Activated CD8-positive, alpha-beta memory T cell treated with anti-CD3 and anti-CD28 coated beads, Interleukin-2, amount 10 ng/mL, durations not matched to agents 7 days and 5 days (primary cell): ENCODE data around the gene ATG101. TPM values are rescaled to one million over a fixed set of nuclear protein-coding genes. Genes with fewer than 3 reads are reported as not detected.

Experiments used
- ATAC-seq: fragments of 150-1000 bp; cut with Tn5 transposase; one replicate; pipeline ENCODE4 v1.10.0; 2021; ENCODE audit warnings: moderate library complexity
- CTCF ChIA-PET: fragments of 350-600 bp; sonication (Branson Sonifier 250); formaldehyde crosslinking; loops from one replicate; lab custom pipeline; 2021; ENCODE audit warnings: antibody characterized with exemption; lab: Charles Lee
- DNase-seq: peaks from one replicate; pipeline ENCODE4 v3.0.0-alpha.2; 2020
- H3K27ac Mint-ChIP-seq: one replicate; pipeline ENCODE4 v1.8.0; 2021; ENCODE audit warnings: mild to moderate bottlenecking, mixed read lengths
- H3K27me3 Mint-ChIP-seq: one replicate; pipeline ENCODE4 v1.8.0; 2021; ENCODE audit warnings: mixed read lengths
- H3K36me3 Mint-ChIP-seq: one replicate; pipeline ENCODE4 v1.8.0; 2021; ENCODE audit warnings: mild to moderate bottlenecking, mixed read lengths
- H3K4me1 Mint-ChIP-seq: one replicate; pipeline ENCODE4 v1.8.0; 2021; ENCODE audit warnings: mixed read lengths
- H3K4me3 Mint-ChIP-seq: one replicate; pipeline ENCODE4 v1.8.0; 2021; ENCODE audit warnings: mild to moderate bottlenecking, moderate library complexity, mixed read lengths
- H3K9me3 Mint-ChIP-seq: one replicate; pipeline ENCODE4 v1.8.0; 2022; ENCODE audit warnings: low read depth, mixed read lengths
- total RNA-seq, 2 experiments: library from RNA; stranded (reverse); gene quantifications; one replicate each; pipeline ENCODE4 v1.2.3, GENCODE V29; 2021

Gene ATG101
- total RNA-seq, 2 experiments from 2014 or later, result 33.3 to 42.2 TPM

DNA sequence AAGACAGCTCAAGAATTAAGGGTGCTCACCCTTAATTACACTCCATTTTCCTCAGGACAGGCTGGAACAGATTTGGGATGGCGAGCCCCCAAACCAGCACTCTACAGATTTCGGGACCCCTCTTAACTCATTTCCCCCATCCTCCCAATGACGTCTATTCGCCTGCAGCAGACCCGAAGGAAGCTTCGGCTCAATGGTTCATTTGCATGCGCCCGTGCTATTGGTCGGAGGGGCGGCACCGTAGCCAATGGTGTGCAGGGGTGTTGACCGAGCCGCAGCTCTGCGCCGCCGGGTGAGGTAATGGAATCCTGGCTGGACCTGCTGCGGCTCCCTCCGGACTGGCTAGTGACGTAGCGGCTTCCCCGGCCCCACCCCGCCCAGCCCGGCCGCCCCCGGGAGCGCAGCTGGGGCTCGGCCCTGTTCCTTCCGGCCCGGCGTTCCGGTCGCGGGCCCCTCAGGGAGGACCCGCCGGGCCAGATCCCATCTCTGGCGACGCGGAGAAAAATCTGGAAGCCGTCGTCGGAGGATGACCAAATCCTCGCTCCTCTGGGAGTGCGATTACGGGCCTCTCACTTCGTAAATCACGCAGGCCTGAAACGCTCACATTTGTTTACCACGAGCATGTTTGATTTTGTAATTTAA, 36.9 kb upstream of the ATG101 start:
- H3K36me3 Mint-ChIP-seq, result no peaks in the 10 kb centered on the region
- H3K4me1 Mint-ChIP-seq, result peaks cover 24% of the 10 kb centered on the region
- CTCF ChIA-PET, result interaction anchor here (0.8 to 11.9 kb wide), 13 partner anchors 9 to 89 kb away, joined by 3 to 404 read pairs (median 11); partner anchors contain the start of genes ATG101 and NR4A1
- peak overlapping the region; percentile 61 for H3K4me3 Mint-ChIP-seq
- peak; percentile 97 for DNase-seq
- H3K27me3 Mint-ChIP-seq, result peaks cover 18% of the 10 kb centered on the region
- H3K27ac Mint-ChIP-seq, result peak overlapping the region; percentile 64
- ATAC-seq, result peak; percentile 94
- H3K9me3 Mint-ChIP-seq, result no peaks in the 10 kb centered on the region

GRCh38 chr12:52033446-52034140, 36.2 kb upstream of the ATG101 start:
- H3K27ac Mint-ChIP-seq, result peak overlapping the region; percentile 56
- no peaks in the 10 kb centered on the region for H3K36me3 Mint-ChIP-seq
- CTCF ChIA-PET, result interaction anchor here (1.2 to 11.9 kb wide), 11 partner anchors 10 to 89 kb away, joined by 3 to 404 read pairs (median 12); partner anchors contain the start of genes ATG101 and NR4A1
- ATAC-seq (no peak), DNase-seq (no peak)
- peaks cover 29% of the 10 kb centered on the region for H3K4me1 Mint-ChIP-seq
- H3K4me3 Mint-ChIP-seq, result peak overlapping the region; percentile 61
- H3K27me3 Mint-ChIP-seq, result peaks cover 22% of the 10 kb centered on the region
- H3K9me3 Mint-ChIP-seq, result no peaks in the 10 kb centered on the region

DNA sequence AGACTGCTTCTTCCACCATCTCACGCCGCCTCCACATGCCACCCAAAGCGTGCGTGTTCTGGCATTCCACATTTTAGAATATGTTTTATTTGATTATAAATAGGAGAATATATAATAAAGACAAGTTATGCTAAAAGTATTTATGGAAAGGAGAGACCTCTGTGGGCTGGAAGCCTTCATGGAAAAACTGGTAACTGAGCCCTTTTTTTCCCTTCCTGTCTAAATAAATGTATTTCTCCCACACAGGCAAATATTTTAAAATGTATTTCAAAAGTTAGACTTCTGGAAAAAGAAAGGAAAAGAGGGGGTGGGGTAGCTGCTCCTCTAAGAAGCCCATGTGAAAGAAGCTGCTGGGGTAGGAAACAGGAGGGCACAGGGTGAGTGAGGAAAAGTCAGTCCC, 34.6 kb upstream of the ATG101 start:
- no peak for DNase-seq
- Mint-ChIP-seq H3K27me3 (peaks cover 22% of the 10 kb centered on the region), H3K4me3 (no peak overlapping the region), H3K36me3 (no peaks in the 10 kb centered on the region), H3K4me1 (peaks cover 30% of the 10 kb centered on the region), H3K9me3 (no peaks in the 10 kb centered on the region), H3K27ac (no peak overlapping the region)
- CTCF ChIA-PET, result interaction anchor here (1.5 to 11.9 kb wide), 2 partner anchors 11 to 35 kb away, joined by 7 to 182 read pairs; partner anchors contain the start of gene ATG101
- ATAC-seq, result no peak

GRCh38 chr12:52035926-52036325, 33.9 kb upstream of the ATG101 start:
- Mint-ChIP-seq H3K4me3 (peak overlapping the region; percentile 55), H3K27ac (no peak overlapping the region), H3K9me3 (no peaks in the 10 kb centered on the region), H3K36me3 (no peaks in the 10 kb centered on the region), H3K27me3 (peaks cover 20% of the 10 kb centered on the region), H3K4me1 (peaks cover 30% of the 10 kb centered on the region)
- DNase-seq, result no peak
- no peak for ATAC-seq
- CTCF ChIA-PET, result interaction anchor here (1.3 to 11.9 kb wide), 2 partner anchors 12 to 37 kb away, joined by 4 to 182 read pairs; no protein-coding TSS in a partner anchor

GRCh38 chr12:52036587-52037171, 33.1 kb upstream of the ATG101 start:
- CTCF ChIA-PET, result interaction anchor here (0.8 to 11.9 kb wide), 5 partner anchors 13 to 48 kb away, joined by 3 to 182 read pairs (median 3); partner anchors contain the start of genes ATG101 and NR4A1
- no peak overlapping the region for H3K27ac Mint-ChIP-seq
- no peaks in the 10 kb centered on the region for H3K36me3 Mint-ChIP-seq
- peaks cover 20% of the 10 kb centered on the region for H3K27me3 Mint-ChIP-seq
- peak; percentile 82 for DNase-seq
- H3K4me1 Mint-ChIP-seq, result peaks cover 31% of the 10 kb centered on the region
- peak overlapping the region; percentile 55 for H3K4me3 Mint-ChIP-seq
- no peaks in the 10 kb centered on the region for H3K9me3 Mint-ChIP-seq
- peak; percentile 56 for ATAC-seq

- Mint-ChIP-seq H3K4me1 (peaks cover 37% of the 10 kb centered on the region), H3K27me3 (peaks cover 20% of the 10 kb centered on the region), H3K36me3 (no peaks in the 10 kb centered on the region), H3K9me3 (no peaks in the 10 kb centered on the region), H3K4me3 (peak overlapping the region; percentile 42), H3K27ac (no peak overlapping the region)
- CTCF ChIA-PET, result interaction anchor here (0.8 to 11.9 kb wide), 6 partner anchors 13 to 47 kb away, joined by 3 to 182 read pairs (median 4); partner anchors contain the start of genes ATG101 and NR4A1
- DNase-seq (no peak), ATAC-seq (no peak)
Measured at GRCh38 chr12:52037248-52037861, 32.4 kb upstream of the ATG101 start.

DNA sequence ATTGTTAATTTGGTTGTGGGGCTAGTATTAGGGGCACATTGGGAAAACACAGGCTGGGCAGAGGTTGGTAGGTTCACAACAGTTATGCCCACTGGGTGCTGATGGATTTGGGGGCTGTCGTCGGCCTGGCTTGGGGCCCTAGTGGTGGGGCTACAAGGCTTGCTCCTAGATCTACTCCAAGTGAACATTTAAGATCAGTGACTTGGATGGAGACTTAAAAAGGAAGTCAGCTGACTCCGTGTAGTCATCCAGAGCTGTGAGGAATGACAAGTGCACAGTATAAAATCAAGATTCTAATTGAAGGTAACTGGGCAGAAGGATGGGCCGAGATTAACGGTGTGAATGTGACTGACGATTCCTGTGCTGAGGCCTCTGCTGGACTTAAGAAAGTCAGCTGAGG, 31.3 kb upstream of the ATG101 start:
- peaks cover 20% of the 10 kb centered on the region for H3K27me3 Mint-ChIP-seq
- CTCF ChIA-PET, result interaction anchor here (0.9 to 11.9 kb wide), 6 partner anchors 13 to 46 kb away, joined by 3 to 182 read pairs (median 6); partner anchors contain the start of genes ATG101 and NR4A1
- no peak for DNase-seq
- no peak overlapping the region for H3K27ac Mint-ChIP-seq
- no peaks in the 10 kb centered on the region for H3K9me3 Mint-ChIP-seq
- H3K36me3 Mint-ChIP-seq, result no peaks in the 10 kb centered on the region
- H3K4me3 Mint-ChIP-seq, result peak overlapping the region; percentile 59
- peaks cover 33% of the 10 kb centered on the region for H3K4me1 Mint-ChIP-seq
- ATAC-seq, result no peak

GRCh38 chr12:52041035-52041434, 28.7 kb upstream of the ATG101 start:
- Mint-ChIP-seq H3K9me3 (no peaks in the 10 kb centered on the region), H3K36me3 (no peaks in the 10 kb centered on the region), H3K27ac (no peak overlapping the region), H3K4me1 (peaks cover 32% of the 10 kb centered on the region), H3K27me3 (peaks cover 8% of the 10 kb centered on the region), H3K4me3 (no peak overlapping the region)
- DNase-seq (no peak), ATAC-seq (no peak)
- CTCF ChIA-PET, result interaction anchor here (1.4 to 11.9 kb wide), 3 partner anchors 10 to 42 kb away, joined by 3 to 182 read pairs (median 4); partner anchors contain the start of gene NR4A1

- DNase-seq, result peak; percentile 67
- peaks cover 33% of the 10 kb centered on the region for H3K4me1 Mint-ChIP-seq
- no peaks in the 10 kb centered on the region for H3K36me3 Mint-ChIP-seq
- peaks cover 4% of the 10 kb centered on the region for H3K27me3 Mint-ChIP-seq
- H3K4me3 Mint-ChIP-seq, result no peak overlapping the region
- peak; percentile 18 for ATAC-seq
- peak overlapping the region; percentile 45 for H3K27ac Mint-ChIP-seq
- CTCF ChIA-PET, result interaction anchor here (1.4 to 11.9 kb wide), 3 partner anchors 9 to 41 kb away, joined by 3 to 182 read pairs (median 4); partner anchors contain the start of gene NR4A1
- no peaks in the 10 kb centered on the region for H3K9me3 Mint-ChIP-seq
Measured at GRCh38 chr12:52041695-52042123, 28.1 kb upstream of the ATG101 start.

GRCh38 chr12:52042706-52043385, 26.9 kb upstream of the ATG101 start:
- Mint-ChIP-seq H3K4me1 (peaks cover 33% of the 10 kb centered on the region), H3K27ac (no peak overlapping the region), H3K4me3 (no peak overlapping the region)

DNA sequence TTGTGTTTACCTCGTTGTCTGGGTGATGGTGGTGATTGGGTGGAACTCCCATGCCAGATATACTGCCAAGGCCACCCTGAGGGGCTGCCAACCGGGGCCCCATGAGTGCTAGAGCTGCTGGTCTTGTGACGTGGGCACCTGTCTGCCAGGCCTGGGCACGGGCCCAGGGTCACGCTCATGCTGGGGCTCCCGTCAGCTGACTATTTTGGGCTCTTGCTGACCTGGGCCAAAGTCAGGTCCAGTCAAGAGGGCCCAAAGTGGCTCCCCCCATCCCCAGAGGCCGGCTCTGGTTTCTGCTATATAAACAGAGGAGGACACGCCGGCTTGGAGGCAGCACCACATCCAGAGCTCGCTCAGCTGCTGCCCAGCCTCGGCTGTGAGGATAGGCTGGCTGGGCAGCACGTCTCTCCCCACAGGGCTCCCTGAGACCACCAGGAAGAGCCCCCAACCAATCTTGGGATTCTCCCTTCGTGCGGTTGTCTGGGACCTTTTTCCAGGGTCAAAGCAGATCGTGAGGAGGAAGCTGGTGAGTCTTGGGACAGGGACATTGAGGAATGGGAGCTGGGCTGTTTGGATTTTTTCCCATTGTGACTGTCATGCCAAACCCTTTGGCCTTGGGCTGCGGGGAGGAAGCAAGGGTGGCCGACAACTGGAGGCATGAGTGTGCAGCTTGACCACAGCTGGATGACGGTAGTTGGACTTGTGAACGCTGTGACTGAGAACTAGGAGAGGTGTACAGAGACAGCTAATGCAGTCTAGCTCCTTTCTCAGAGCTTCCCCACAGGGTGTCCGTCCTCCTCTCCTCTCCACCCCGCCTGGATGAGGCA, 26.2 kb upstream of the ATG101 start:
- Mint-ChIP-seq H3K4me1 (peaks cover 28% of the 10 kb centered on the region), H3K36me3 (no peaks in the 10 kb centered on the region), H3K27me3 (no peaks in the 10 kb centered on the region), H3K9me3 (no peaks in the 10 kb centered on the region), H3K27ac (no peak overlapping the region), H3K4me3 (no peak overlapping the region)
- ATAC-seq, result no peak
- CTCF ChIA-PET, result interaction anchor here (0.6 to 7.2 kb wide), 3 partner anchors 18 to 25 kb away, joined by 3 to 80 read pairs (median 4); no protein-coding TSS in a partner anchor
- no peak for DNase-seq

More at GRCh38 chr12:52042706-52043385, 26.9 kb upstream of the ATG101 start:
- Mint-ChIP-seq H3K36me3 (no peaks in the 10 kb centered on the region), H3K27me3 (peaks cover 4% of the 10 kb centered on the region), H3K9me3 (no peaks in the 10 kb centered on the region)
- CTCF ChIA-PET, result interaction anchor here (7.2 kb wide), 1 partner anchor 19 kb away, joined by 80 read pairs; no protein-coding TSS in a partner anchor
- ATAC-seq (no peak), DNase-seq (no peak)
